Left renal cortex interstitium (tissue), 4 donors: ENCODE results near the gene AAGAB. TPM values are rescaled to one million over a fixed set of nuclear protein-coding genes. Genes with fewer than 3 reads are reported as not detected.
"Not testable (repeated sequence)": the region's sequence is repeated elsewhere in the genome, so short reads cannot be mapped to it uniquely, and the experiment has no call there.

Experiments used
- DNase-seq, 4 donors: peaks; one replicate each; pipeline ENCODE4 v3.0.0-alpha.2; 2013; ENCODE audit warnings: low read depth in 4 of 4, low spot score in 2 of 4, missing footprints in 1 of 4
- polyA plus RNA-seq, 4 donors: library from polyadenylated mRNA; unstranded; fragments of 120-200 nt; gene quantifications; one replicate each; pipeline ENCODE4 v1.2.1, GENCODE V29; 2013; ENCODE audit not compliant: insufficient read length in 4 of 4

AAGAB gene
- polyA plus RNA-seq, 4 donors: 50.9 to 63.4 (median 54.0) TPM

GRCh38 chr15:67154249-67154648 lies 100.2 kb downstream of the AAGAB start:
- no peak for DNase-seq

GRCh38 chr15:67153044-67153443 lies 101.4 kb downstream of the AAGAB start:
- not testable (repeated sequence) for DNase-seq

DNA sequence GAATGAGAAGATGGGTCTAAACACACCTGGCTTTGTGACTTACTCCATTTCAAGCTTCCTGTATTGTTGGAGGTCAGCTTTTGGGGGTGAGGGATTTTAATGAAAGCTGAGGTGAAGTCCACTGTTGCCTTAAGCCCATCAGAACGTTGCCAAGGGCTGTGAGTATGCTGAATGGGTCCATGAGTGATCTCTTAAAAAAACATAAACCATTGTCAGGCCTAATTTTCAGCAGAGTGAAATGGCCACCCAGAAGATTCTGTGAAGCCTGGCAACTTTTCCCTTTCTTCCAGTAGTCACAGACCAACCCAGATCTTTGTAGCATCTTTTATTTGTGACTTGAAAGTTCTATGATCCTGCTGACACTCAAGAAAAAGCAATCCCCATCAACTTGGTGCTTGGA lies 102.0 kb downstream of the AAGAB start:
- no peak for DNase-seq

Other genes starting within 250 kb of the AAGAB start
- gene SMAD3, start 189.1 kb downstream of the AAGAB start, polyA plus RNA-seq: 10 to 100 TPM; 42.6 to 62.2 (median 49.6) TPM
- 1 to 10 TPM; 5.7 to 8.6 (median 7.7) TPM for gene IQCH, start 125 bp upstream of the AAGAB start, polyA plus RNA-seq